DOHH2 (cell line): ENCODE results near the gene VSIG8.
"Not testable (repeated sequence)": the region's sequence is repeated elsewhere in the genome, so short reads cannot be mapped to it uniquely, and the experiment has no call there.

ENCODE experiments used
- EZH2phosphoT487 ChIP-seq: fragments of 200-600 bp; sonication (generic); IDR thresholded peaks from 2 replicates; pipeline ENCODE4 v1.6.1; 2017; ENCODE audit warnings: borderline replicate concordance, mild to moderate bottlenecking, antibody characterized with exemption, low read length, moderate library complexity, mixed read lengths
- TF ChIP-seq, protein P1 (sequence below): fragments of 200-600 bp; sonication (generic); IDR thresholded peaks from one replicate; pipeline ENCODE4 v1.5.1; 2014; ENCODE audit warnings: antibody characterized with exemption, mild to moderate bottlenecking, low read depth, low read length; ENCODE audit not compliant: poor library complexity, severe bottlenecking

DNA sequence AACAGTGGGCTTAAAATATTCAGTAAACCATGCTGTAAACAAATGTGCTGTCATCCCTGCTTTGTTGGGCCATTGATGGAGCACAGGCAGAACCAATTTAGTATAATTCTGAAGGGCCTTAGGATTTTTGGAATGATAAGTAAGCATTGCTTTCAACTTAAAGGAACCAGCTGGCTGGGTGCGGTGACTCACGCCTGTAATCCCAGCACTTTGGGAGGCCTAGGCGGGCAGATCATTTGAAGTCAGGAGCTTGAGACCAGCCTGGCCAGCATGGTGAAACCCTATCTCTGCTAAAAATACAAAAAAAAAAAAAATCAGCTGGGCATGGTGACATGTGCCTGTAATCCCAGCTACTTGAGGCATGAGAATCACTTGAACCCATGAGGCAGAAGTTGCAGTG is 41.6 kb upstream of the VSIG8 start:
- TF ChIP-seq EZH2phosphoT487: not testable (repeated sequence)
- TF ChIP-seq, protein P1, sequence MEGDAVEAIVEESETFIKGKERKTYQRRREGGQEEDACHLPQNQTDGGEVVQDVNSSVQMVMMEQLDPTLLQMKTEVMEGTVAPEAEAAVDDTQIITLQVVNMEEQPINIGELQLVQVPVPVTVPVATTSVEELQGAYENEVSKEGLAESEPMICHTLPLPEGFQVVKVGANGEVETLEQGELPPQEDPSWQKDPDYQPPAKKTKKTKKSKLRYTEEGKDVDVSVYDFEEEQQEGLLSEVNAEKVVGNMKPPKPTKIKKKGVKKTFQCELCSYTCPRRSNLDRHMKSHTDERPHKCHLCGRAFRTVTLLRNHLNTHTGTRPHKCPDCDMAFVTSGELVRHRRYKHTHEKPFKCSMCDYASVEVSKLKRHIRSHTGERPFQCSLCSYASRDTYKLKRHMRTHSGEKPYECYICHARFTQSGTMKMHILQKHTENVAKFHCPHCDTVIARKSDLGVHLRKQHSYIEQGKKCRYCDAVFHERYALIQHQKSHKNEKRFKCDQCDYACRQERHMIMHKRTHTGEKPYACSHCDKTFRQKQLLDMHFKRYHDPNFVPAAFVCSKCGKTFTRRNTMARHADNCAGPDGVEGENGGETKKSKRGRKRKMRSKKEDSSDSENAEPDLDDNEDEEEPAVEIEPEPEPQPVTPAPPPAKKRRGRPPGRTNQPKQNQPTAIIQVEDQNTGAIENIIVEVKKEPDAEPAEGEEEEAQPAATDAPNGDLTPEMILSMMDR: not testable (repeated sequence)
